GM13976 (cell line): ENCODE results near the gene DRC7.
"Not testable (repeated sequence)": the region's sequence is repeated elsewhere in the genome, so short reads cannot be mapped to it uniquely, and the experiment has no call there.

Experiments used
- DNase-seq: peaks from one replicate; pipeline ENCODE4 v3.0.0; 2012; ENCODE audit warnings: low spot score
- in situ Hi-C: fragments of 300-500 bp; cut with MboI; formaldehyde crosslinking; loops from one replicate; pipeline ENCODE4 v1.12.0; 2022; ENCODE audit warnings: low sequenced_read_pairs, mixed read lengths, inconsistent platforms; ENCODE audit not compliant: unreplicated experiment
- TF ChIP-seq, protein P1 (sequence below): IDR thresholded peaks from 2 replicates; pipeline ENCODE4 v1.5.1; 2012; ENCODE audit warnings: borderline replicate concordance, mild to moderate bottlenecking; ENCODE audit not compliant: insufficient read depth; ENCODE audit errors: extremely low read depth, missing control alignments, control extremely low read depth

Gene DRC7

DNA sequence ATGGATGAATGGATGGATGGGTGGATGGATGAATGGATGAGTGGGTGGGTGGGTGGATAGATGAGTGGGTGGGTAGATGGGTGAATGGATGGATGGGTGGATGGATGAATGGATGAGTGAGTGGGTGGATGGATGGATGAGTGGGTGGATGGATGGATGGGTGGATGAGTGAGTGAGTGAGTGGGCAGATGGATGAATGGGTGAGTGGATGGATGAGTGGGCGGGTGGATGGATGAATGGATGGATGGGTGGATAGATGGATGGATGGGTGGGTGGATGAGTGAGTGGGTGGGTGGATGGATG is 34.5 kb downstream of the DRC7 start:
- TF ChIP-seq, protein P1, sequence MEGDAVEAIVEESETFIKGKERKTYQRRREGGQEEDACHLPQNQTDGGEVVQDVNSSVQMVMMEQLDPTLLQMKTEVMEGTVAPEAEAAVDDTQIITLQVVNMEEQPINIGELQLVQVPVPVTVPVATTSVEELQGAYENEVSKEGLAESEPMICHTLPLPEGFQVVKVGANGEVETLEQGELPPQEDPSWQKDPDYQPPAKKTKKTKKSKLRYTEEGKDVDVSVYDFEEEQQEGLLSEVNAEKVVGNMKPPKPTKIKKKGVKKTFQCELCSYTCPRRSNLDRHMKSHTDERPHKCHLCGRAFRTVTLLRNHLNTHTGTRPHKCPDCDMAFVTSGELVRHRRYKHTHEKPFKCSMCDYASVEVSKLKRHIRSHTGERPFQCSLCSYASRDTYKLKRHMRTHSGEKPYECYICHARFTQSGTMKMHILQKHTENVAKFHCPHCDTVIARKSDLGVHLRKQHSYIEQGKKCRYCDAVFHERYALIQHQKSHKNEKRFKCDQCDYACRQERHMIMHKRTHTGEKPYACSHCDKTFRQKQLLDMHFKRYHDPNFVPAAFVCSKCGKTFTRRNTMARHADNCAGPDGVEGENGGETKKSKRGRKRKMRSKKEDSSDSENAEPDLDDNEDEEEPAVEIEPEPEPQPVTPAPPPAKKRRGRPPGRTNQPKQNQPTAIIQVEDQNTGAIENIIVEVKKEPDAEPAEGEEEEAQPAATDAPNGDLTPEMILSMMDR, result no peak
- DNase-seq, result no peak
- in situ Hi-C loops, result no loop called here

DNA sequence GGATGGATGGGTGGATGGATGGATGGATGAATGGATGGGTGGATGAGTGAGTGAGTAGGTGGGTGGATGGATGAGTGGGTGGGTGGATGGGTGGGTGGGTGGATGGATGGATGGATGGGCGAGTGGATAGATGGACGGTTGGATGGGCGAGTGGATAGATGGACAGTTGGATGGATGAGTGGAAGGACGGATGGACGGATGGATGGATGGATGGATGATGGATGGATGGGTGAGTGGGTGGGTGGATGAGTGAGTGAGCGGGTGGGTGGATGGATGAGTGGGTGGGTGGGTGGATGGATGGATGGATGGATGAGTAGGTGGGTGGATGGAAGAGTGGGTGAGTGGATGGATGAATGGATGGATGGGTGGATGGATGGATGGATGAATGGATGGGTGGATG is 35.2 kb downstream of the DRC7 start:
- in situ Hi-C loops, DNase-seq: not testable (repeated sequence)

DNA sequence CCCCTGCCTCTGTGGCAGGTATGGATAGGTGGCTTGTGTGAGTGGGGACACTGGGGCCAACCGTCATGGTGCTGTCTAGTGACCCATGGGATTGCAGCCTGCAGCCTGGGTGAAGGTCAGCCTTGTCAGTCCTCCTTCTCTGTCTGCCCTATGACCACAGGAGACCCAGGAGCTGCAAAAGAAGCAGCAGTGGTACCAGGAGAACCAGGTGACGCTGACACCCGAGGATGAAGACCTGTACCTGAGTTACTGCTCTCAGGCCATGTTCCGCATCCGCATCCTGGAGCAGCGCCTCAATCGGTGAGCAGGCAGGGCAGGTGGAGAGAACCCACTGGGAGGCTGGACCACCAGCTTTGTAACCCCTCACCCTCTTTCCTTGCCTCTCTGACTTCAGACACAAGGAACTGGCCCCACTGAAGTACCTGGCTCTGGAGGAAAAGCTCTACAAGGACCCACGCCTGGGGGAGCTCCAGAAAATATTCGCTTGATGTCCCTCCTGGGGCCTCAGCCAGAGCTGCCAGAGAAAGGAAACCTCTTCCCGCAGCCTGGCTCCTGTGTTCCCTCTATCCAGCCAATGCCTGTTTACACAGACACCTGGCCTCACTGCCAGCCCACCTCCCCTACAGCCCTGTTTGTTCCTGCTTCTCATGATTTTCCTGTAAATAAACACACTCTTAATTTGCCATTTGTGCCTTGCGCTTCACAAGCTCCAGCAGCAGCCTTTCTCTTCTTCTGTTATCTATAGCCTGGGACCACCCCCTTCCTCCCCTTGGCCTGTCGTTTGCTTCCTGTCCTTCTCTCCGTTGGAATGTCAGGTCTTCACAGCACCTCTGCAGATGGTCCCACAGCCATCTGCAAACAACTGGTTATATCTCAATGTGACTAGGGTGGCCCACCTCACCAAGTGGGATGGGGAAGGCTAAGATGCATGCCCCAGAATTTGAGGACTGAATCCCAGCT is 36.4 kb downstream of the DRC7 start:
- no peak for DNase-seq
- TF ChIP-seq, protein P1, result no peak
- in situ Hi-C loops, result no loop called here

DNA sequence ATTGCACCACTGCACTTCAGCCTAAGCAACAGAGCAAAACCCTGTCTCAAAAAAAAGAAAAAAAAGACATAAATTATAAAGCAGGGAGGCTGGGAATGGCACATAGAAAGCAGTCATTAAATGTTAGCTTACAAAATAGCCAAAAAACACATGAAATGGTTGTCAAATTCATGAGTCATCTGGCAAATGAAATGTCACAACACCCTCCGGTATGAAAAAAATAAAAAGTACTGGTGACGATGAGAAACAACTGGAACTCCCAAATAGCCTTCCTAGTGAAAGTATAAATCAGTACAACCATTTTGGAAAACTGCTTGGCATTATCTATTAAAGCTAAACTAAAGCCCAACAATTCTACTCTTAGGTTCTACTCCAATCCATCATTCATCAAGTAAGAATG is 37.4 kb downstream of the DRC7 start:
- no peak for DNase-seq
- in situ Hi-C loops, result no loop called here
- TF ChIP-seq, protein P1, result no peak

DNA sequence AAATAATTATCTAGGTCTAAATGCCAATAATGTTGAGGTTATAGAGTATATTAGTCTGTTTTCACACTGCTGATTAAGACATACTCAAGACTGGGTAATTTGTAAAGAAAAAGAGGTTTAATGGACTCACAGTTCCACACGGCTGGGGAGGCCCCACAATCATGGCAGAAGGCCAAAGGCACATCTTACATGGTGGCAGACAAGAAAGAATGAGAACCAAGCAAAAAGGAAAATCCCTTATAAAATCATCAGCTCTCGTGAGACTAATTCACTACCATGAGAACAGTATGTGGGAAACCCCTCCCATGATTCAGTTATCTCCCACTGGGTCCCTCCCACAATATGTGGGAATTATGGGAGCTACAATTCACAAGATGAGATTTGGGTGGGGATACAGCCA is 38.1 kb downstream of the DRC7 start:
- no peak for DNase-seq
- TF ChIP-seq, protein P1, result no peak
- in situ Hi-C loops, result no loop called here

DNA sequence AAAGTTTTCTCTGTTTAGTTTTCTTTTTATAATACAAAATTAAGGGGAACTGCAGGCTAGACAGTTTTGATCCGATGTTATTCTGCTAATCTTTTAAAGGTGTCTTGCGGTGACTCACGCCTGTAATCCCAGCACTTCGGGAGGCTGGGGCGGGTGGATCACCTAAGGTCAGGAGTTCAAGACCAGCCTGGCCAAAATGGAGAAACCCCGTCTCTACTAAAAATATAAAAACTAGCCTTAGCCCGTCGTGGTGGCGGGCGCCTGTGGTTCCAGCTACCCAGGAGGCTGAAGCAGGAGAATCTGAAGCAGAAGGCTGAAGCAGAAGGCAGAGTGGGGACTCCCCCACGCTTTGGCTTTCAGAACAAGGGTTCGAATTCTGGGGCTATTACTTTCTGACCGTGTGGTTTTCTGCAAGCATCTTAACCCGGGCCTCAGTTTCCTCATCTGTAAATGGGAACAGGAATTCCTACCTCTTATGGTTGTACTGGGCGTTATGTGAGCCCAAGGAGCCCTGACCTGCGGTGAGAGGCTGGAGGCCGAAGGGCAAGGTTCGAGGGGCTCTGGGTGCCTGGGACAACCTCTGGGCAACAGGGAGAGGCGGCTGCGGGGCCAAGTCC is 39.8 kb downstream of the DRC7 start:
- no peak for DNase-seq
- TF ChIP-seq, protein P1, result no peak
- in situ Hi-C loops, result no loop called here

DNA sequence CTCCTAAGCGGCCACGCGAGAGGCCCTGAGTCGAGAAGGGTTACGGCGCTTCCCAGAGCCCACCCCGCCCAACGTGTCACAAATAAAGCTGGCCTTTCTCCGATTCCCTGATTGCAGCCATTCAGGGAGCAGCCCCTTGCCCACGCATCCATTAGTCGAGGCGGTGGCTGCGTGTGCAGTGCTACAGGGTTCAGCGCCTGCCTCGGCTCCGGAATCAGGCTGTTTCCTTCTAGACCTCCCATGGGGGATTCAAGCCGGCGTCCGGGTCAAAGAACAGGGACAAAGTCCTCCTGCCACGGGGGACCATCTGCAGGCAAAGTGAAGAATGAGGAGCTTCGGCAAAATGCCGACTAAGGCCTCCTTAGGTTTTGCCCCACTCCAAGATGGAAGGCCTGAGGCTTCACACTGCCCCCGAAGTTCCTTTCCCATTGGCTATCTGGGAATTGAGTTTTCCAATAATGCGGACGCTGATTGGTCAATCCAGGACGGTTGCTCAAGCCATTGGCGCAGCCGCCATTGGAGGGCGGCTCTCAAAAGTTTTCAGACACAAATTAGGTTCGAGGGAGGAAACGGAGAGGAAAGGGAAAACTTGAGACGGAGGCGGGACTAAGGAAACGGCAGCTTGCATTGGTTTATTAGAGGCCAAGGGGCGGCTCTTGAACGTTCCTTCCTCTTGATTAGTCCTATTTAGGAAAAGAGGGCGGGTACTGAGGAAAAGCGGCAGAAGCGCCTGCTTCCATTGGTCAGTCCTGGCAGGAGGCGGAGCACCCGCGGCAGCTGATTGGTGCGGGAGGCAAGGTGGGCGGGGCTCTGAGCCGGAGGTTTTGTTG is 40.5 kb downstream of the DRC7 start:
- in situ Hi-C loops, result no loop called here
- DNase-seq, result peak; percentile 99
- TF ChIP-seq, protein P1, result no peak
